SHP77 treated with DMSO at 0.1 percent for 48 hours (cell line): ENCODE data around the gene AFAP1L2.

Source experiments
- DNase-seq: peaks from one replicate; lab custom pipeline; 2025; lab: John Stamatoyannopoulos, UW

The AFAP1L2 gene, protein sequence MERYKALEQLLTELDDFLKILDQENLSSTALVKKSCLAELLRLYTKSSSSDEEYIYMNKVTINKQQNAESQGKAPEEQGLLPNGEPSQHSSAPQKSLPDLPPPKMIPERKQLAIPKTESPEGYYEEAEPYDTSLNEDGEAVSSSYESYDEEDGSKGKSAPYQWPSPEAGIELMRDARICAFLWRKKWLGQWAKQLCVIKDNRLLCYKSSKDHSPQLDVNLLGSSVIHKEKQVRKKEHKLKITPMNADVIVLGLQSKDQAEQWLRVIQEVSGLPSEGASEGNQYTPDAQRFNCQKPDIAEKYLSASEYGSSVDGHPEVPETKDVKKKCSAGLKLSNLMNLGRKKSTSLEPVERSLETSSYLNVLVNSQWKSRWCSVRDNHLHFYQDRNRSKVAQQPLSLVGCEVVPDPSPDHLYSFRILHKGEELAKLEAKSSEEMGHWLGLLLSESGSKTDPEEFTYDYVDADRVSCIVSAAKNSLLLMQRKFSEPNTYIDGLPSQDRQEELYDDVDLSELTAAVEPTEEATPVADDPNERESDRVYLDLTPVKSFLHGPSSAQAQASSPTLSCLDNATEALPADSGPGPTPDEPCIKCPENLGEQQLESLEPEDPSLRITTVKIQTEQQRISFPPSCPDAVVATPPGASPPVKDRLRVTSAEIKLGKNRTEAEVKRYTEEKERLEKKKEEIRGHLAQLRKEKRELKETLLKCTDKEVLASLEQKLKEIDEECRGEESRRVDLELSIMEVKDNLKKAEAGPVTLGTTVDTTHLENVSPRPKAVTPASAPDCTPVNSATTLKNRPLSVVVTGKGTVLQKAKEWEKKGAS

DNA sequence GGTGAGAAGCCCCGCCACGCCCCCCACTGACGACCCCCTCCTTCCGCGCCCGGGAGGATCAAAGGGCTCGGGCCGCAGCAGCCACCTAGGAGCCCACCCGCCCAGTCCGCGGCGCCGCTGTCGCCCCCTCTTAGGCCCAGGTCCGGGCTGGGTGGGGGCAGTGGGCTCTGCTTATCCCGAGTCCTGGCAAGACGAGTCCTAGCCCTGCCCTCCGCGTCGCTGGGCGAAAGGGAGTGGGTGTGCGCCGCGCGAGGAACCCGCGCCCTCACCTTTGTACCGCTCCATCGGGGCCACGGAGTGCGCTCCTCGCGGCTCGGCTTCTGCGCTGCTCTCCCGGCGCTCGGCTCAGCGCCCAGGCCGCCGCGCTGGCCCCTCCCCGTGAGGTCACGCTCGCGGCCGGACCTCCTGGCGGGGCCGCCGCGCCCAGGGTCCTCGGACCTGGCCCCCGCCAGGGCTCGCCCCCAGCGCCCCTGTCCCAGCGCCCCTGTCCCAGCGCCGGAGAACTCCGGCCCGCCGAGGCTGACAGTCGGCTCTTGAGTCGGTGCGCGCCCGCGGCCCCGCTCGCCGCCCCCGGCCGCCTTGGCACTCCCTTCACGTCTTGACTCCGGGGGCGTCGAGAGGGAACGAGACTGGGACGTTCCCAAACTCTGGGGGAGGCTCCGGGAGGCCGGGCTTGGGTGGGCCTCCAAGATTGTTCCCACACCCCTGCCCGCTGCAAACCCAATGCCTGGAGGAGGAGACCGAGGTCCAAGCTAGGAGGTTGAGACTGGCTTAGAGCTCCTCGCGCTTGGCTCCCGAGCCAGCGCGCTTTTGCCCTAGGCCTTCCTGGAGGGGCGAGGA, at the start of gene AFAP1L2:
AFAP1L2 (minus strand) TSS at position 332 of the 840 bp plus-strand sequence; CDS start at position 285, 47 bp downstream.
- no peak for DNase-seq

DNA sequence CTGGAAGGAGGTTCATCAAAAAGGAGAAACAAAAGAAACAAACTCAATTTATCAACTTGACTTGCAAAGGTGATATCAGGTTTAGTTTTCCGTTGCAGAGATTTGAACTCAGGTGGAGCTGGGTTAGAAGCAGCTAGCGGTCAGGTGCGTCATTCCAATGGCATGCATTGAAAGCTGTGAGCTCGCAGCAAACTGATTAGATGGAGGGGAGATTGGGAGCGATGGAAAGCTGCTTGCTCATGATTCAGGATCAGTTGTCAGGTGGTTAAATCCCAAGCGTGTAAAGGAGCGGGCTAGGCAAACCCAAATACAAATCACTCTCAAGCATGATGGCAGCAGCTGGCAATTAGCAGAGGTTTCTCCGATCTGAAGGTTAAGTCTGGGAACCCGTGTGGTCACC, 49.3 kb upstream of the AFAP1L2 start:
- no peak for DNase-seq

DNA sequence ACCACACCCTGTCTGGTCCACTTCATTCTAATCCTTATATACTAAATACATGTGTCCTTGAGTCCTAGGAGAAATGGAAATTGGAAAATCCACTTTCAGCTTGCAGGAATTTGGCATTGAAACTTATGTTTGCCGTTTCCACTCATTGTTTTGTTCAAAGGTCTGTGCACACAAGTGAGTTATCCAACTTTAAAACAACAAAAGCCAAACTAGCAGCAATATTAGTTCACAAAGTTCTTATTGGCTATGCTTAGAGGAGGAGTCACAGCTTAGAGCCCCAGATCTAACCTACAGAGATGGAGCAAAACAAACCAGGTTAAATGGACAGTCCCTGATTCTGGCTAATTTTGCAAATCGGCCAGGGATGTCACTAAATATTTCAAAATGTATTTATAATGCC, 44.6 kb upstream of the AFAP1L2 start:
- no peak for DNase-seq

DNA sequence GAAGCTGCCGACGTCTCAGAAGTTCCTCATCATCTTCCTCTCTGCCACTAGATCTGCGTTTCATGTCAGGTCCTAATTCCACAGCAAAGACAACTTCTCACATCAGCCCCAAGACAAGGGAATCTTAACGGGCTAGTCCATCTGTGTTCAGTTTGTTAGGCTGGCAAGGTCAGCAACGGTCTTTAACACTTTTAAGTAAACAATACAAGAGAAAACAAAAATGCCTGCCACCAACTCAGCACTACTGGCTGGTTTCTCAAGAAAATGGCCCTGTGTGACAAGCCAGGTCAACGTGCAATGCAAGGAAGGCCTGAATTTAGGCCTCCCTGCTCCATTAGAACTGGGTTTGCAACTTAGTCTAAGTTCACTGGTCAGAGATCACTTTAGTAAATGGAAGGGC, 41.0 kb upstream of the AFAP1L2 start:
- DNase-seq: no peak

DNA sequence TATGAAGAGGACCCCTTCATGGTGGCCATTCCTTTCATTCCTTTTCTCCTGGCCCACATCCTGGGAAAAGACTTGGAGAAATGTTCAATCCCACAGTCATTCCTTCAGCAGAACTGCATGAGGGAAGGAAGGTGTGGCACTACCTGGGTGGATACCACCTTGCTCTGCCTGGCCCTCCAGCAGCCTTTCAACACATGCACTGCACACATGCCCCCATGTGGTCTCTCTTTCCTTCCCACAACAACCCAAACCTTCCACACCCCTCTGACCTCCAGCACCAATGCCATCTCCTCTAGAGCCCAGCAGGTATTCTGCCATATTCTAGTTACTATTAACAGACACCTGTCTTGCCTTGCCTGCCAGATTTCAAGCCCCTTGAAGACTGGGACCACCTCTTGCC, 40.5 kb upstream of the AFAP1L2 start:
- DNase-seq: no peak

DNA sequence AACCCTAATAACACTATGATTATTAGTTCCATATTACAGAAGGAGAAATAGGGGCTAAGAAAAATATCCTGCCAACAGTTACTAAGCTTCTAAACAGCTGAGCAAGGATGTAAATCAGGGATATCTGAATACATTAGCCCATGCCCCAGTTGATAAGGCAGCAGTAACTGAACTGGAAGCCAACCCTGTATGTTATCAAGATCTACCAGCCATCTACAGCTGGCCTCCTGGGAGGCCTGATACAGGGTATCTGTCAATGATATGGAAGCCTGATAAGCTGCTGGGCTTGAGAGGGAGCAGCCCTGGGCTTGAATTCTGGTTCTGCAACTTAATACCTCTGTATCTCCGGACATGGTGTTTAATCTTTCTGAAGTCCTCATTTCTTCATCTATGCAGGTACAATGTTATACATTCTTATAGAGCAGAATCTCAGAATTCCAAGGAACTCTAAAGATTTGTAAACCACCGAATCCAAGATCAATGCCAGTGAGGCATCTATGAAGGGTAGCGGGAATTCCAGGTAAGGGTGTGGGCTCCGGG, 37.9 kb upstream of the AFAP1L2 start:
- DNase-seq: no peak

DNA sequence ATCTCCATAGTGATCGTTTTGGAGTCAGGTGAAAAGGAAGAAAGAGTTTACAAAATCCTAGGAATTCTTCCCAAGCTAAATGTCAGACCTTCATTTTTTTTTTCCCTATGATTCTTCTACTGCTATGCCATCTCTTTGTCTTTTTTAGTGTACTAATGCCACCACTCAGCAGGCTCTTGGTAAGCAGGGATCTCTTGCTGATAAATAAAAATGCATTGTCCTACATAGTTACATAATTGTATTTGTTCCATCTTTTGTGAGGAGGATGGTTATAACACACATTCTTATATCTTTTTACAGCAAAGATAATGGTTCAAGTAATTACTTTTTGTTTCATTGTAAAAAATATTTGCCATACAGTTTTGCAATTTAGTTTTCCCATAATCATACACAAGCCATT, 36.8 kb upstream of the AFAP1L2 start:
- no peak for DNase-seq

DNA sequence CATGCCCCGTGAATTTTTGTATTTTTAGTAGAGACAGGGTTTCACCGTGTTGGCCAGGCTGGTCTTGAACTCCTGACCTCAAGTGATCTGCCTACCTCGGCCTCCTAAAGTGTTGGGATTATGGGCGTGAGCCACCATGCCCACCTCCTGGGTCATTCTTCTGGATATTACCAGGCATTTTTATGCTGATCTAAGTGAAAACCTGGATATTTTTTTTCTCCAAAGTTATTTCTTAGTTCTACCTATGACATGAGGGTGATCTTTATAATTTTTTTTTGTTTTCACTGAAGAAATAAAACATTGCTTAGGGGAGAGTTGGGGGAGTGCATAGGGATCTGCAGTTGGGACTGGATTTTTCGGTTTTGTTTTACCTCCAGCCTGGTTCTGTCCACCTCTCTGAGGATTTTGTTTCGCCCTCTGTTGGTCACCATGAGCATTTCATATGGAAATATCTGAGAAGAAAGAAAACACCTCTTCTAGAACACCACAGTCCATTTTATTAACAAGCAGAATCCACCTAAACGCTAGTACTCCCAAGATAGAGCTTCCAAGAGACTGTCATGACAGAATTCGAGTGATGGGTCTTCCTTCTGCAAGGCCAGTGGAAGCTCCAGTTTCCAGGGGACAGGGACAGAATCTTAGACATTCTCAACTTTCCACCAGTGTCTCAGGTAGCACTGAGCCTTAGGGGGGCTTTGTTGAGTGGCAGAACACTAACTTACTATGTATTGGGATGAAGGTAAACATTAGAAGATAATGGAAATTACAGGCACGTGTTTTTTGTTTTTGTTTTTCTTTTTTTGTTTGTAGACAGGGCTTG, 33.4 kb upstream of the AFAP1L2 start:
- DNase-seq: no peak

DNA sequence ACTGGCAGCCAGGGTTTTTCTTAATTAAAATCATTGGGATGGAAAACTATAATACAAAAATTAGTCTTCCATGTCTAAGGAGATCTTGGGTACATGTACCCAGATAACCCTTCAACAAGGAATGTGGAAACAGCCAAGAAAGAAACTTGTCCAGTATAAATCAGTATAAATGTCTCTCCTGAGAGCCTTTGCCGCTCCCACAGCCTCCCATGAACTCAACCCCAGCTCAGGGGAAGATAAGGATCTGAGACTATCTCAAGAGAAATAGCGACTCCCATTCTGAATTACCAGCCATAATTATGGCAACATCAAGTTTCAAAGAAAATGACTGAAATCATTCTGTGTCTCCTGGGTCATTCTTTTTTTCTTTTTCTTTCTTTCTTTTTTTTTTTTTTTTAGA, 32.6 kb upstream of the AFAP1L2 start:
- no peak for DNase-seq

DNA sequence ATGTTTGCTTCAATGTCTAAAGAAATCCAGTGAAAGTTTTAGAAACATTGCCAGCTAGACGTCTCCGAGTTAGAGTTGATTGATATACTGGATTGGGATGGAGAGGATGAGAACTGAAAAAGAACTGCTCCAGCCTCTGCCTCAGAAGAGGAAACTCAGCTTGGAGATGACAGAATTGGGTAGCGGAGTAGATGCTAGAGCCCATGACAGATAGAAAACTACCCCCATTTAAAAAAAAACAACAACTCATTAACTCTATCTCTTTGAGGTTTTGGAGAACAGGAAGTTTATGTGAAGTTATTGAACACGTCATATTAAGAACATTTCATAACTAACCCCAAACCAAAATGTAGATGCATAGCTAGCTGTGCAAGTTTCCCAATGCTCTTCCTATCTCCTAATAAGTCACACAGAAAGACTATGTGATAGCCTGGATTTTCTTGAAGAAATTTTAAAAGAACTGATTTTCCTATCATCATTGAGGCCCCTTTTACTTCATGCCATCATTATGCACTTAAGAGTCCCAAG, 28.3 kb upstream of the AFAP1L2 start:
- no peak for DNase-seq

DNA sequence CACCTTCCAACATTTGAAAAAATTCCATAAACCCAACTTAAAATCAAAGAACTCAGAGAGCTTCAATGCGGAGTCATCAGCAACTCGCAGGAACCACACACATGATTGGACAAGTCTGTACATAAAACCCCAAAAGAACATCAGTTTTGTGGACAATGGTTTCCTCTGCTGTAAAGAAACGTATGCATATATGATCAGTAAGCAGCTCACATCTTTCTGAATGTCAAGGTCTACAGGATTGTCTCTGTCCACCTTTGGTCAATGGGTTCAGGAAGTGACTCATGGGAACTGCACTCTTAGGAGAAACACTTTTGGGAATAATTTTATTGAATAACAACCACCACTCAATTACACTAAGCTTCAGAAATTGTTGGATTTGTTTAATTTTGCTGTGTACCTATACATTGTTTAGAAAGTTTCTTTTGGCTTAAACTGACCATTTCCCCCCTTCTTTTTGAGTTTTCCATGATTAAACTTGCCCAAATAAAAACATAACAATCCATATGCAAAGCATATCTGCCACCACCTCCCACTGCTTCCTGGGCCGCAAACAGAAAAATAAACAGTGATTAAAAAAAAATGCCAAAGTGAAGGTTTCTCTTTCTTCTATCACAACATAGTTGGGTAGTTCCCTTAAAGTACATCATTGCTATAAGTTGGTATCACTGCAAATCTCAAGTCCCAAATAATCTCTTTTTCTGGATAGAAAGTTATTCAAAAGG, 27.3 kb upstream of the AFAP1L2 start:
- DNase-seq: no peak

DNA sequence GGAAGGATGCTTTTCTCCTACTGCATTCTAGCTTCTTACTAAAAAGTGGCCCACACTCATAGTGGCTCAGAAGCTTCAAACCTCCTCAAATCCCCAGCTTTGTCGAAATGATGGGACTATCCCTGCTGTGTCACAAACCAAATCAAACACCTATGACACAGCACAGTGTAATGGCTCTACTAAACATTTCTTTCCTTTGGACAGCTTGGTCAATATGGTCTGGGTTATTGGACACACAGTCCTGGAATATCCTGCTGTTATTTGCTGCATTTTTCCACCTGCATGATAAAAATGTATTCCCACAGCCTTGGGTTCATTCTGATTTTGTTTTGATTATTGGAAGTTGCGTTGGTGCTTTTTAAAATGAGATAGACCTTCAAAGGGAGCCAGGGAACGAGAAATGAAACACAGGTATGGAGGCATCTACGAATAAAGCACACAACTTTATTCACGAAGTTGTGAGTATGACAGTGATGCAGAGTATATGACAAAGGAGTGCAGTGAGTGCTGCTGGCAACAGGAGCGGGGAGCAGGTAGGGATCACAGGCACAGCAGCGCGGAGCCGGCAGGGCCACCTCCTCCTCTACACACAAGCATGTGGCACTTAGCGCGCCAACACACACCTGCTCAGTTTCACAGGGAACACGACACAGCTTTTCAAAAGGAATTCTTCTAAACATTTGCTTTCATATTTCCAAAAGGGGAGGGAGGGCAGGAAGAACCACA, 26.5 kb upstream of the AFAP1L2 start:
- no peak for DNase-seq

DNA sequence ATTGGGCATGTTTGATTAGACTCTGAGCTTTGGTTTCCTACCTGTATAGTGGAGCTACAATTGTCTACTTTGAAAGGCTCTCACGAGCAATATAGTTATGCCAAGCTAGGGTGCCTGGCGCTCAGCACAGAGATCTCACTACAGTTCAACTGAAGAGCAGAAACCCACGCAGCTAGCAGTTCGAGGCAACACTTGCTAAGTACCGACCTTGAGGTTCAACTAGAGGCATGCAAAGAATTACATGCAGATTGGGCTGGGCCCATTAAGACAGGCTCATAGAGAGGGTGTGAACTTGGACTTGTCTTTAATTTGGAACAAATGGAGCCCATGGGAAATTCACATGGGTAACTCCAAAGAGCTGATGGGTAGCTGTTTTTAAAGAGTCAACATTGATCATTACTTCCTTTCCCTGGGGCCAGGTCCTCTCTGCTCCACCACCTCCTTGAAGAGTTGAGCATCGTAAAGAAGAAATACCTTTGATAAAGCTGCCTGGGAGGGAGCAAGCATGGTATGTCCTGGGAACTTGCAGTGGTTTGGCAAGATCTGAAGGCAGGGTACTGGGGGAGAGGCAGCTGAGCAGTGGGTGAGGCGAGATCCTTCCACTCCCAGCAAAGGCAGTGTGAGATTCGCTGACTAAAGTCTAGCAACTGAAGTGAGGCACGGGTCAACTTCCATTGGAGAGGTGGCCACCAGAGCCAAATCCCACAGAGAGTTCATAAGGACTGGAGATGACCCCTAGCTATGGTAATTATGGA, 25.5 kb upstream of the AFAP1L2 start:
- no peak for DNase-seq

DNA sequence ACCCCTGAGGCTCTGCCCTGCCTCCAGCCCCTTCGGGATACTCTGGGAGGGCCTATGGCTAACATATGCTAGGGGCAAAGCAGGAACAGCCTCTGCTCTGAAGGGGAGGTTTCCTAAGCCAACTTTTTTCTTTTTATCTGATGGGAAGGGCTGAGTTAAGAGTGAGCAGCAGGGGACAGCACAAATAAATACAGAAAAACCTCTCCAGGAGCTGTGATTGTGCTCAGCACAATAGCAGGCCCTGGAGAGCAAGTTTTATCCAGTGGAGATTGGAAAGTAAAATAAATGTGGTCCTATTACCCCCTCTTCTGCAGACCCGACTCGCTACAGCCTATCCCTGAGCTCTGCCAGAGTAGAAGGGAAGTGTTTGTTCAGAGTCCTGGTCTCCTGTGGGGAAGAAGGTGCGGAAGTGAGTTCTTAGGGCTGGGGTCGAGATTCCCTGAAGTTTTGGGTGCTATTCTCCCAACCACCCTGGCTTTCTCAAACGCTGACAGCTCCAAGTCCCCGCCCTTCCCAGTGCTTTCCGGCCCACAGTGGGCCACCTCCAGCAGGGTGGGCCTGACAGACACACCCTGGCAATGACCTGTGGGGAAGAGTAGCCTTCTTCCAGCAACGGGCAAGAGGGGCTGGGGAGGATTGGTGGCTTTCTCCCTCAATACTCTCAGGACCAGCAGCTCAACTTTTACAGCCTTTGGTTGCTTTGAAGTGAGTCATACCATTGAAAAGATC, 23.0 kb upstream of the AFAP1L2 start:
- no peak for DNase-seq

DNA sequence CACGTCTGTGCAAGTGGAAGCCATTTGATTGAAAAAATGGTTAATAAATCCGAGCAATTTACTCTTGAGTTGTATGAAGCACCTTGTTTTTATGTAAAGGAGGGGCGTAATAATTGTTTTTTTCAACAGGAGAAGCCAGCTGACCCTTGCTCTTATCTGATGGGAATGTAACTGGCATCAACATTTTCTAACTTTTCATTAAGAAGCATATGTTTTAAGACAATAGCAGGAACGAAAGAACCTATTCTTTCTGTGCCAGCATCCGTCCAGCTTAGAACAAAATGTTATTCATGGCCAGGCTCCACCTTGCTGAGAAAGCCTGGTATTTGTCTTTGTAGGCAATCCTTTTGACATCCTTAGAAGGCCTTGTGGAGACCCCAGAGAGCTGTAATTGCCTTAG, 22.2 kb upstream of the AFAP1L2 start:
- no peak for DNase-seq

DNA sequence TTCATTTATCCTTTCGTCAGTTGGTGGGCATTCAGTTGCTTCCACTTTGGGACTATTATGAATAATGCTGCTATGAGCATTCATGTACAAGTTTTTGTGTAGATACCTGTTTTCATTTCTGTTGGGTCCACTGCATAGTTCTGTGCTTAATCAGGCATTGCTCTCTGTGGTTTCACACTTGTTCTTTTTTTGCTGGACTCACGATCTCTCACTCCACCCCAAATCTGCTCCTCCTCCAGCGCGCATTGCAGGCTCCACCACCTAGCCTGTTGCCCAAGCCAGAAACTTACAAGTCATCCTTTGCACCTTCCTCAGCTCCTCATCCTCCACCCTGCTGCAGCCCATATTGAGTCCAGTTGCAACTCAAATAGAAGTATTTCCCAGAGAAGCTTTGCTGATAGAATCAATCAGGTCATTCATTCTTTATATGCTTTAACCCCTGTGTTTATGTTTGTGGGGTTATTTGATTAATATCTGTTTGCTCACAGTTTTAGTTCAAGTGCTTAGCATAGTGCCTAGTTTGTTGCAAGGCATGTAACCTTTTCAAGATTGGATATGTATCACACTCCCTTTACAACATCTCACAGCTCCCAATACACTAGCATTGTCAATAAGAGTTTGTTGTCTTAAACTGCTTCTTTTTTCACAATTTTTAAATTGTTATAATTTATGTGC, 16.6 kb upstream of the AFAP1L2 start:
- no peak for DNase-seq

DNA sequence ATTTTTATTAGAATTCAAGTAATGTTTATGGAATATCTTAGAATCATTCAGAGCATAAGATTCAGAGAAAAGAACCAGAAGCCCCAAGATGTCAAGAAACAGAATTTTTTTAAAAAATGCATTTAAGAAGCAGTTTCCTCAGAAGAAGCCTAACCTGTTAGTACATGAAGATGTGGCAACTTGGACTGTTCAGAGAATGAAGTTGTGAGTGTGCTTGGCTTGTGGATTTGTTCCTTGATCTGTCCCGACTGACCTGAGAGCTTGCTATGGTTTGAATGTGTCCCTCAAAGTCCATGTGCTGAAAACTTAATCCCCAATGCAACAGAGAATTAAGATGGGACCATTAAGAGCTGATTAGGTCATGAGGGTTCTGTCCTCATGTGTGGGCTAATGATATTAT, 13.8 kb upstream of the AFAP1L2 start:
- no peak for DNase-seq
